GM23338 (cell line): ENCODE measurements around the gene CELA2B. TPM values are rescaled to one million over a fixed set of nuclear protein-coding genes. Genes with fewer than 3 reads are reported as not detected.
A peak's percentile ranks its signal among the peaks of the same experiment; 100 is the strongest.

ENCODE experiments used
- ATAC-seq: fragments of 200-7000 bp; cut with Tn5 transposase; 3 replicates; pipeline ENCODE4 v1.9.1; 2020
- DNase-seq: peaks from one replicate; pipeline ENCODE4 v3.0.0-alpha.2; 2015; ENCODE audit warnings: low spot score
- H2AFZ ChIP-seq: fragments of 200-600 bp; sonication (generic); 2 replicates; pipeline ENCODE4 v1.8.0; 2016; ENCODE audit warnings: antibody characterized with exemption, mild to moderate bottlenecking, moderate library complexity
- H3F3A ChIP-seq: fragments of 200-600 bp; sonication (generic); replicated peaks from 2 replicates; pipeline ENCODE4 v1.8.0; 2017; ENCODE audit warnings: antibody characterized with exemption, mixed run types, low read depth
- H3K27ac ChIP-seq: fragments of 200-600 bp; sonication (generic); 2 replicates; pipeline ENCODE4 v1.6.1; 2016; ENCODE audit warnings: low read depth
- H3K27me3 ChIP-seq: fragments of 200-600 bp; sonication (generic); 2 replicates; pipeline ENCODE4 v1.8.0; 2016; ENCODE audit warnings: mild to moderate bottlenecking, mixed run types, moderate library complexity; ENCODE audit not compliant: insufficient read depth
- H3K36me3 ChIP-seq: fragments of 200-600 bp; sonication (generic); 2 replicates; pipeline ENCODE4 v1.8.0; 2016; ENCODE audit warnings: mild to moderate bottlenecking; ENCODE audit not compliant: insufficient read depth
- H3K4me1 ChIP-seq: fragments of 200-600 bp; sonication (generic); 2 replicates; pipeline ENCODE4 v1.8.0; 2016; ENCODE audit warnings: mild to moderate bottlenecking, moderate library complexity; ENCODE audit not compliant: insufficient read depth
- H3K4me2 ChIP-seq: fragments of 200-600 bp; sonication (generic); 2 replicates; pipeline ENCODE4 v1.7.1; 2017; ENCODE audit warnings: mixed run types
- H3K4me3 ChIP-seq: fragments of 200-600 bp; sonication (generic); 2 replicates; pipeline ENCODE4 v1.6.1; 2016; ENCODE audit warnings: mixed run types
- H3K79me2 ChIP-seq: fragments of 200-600 bp; sonication (generic); replicated peaks from 2 replicates; pipeline ENCODE4 v1.8.0; 2017; ENCODE audit warnings: mild to moderate bottlenecking; ENCODE audit not compliant: insufficient read depth
- H3K9me2 ChIP-seq: fragments of 200-600 bp; sonication (generic); 2 replicates; pipeline ENCODE4 v1.8.0; 2017; ENCODE audit not compliant: insufficient read depth
- H4K20me1 ChIP-seq: fragments of 200-600 bp; sonication (generic); replicated peaks from 2 replicates; pipeline ENCODE4 v1.8.0; 2017; ENCODE audit warnings: mild to moderate bottlenecking; ENCODE audit not compliant: insufficient read depth
- H3K27ac Mint-ChIP-seq: 2 replicates; pipeline ENCODE4 v1.8.0; 2020; ENCODE audit warnings: inconsistent platforms, mild to moderate bottlenecking, moderate library complexity, mixed read lengths
- H3K27me3 Mint-ChIP-seq: 3 replicates; pipeline ENCODE4 v1.8.0; 2022; ENCODE audit warnings: low read depth, mild to moderate bottlenecking, moderate library complexity, mixed read lengths, inconsistent platforms; ENCODE audit not compliant: insufficient read depth, poor library complexity
- H3K36me3 Mint-ChIP-seq: 3 replicates; pipeline ENCODE4 v1.8.0; 2021; ENCODE audit warnings: low read depth, mild to moderate bottlenecking, inconsistent platforms, moderate library complexity, mixed read lengths
- H3K4me1 Mint-ChIP-seq: 3 replicates; pipeline ENCODE4 v1.8.0; 2020; ENCODE audit warnings: mild to moderate bottlenecking, inconsistent platforms, mixed read lengths
- H3K4me3 Mint-ChIP-seq: 3 replicates; pipeline ENCODE4 v1.8.0; 2021; ENCODE audit warnings: moderate library complexity, mild to moderate bottlenecking, inconsistent platforms, mixed read lengths
- H3K9me3 Mint-ChIP-seq: 3 replicates; pipeline ENCODE4 v1.8.0; 2020; ENCODE audit warnings: moderate library complexity, mild to moderate bottlenecking, inconsistent platforms, mixed read lengths
- CREB1 ChIP-seq: fragments of 250-450 bp; sonication (Bioruptor Pico); IDR thresholded peaks from 2 replicates; pipeline ENCODE4 v1.5.0; 2020; ENCODE audit warnings: low read depth, mild to moderate bottlenecking, moderate library complexity
- ETS1 ChIP-seq: IDR thresholded peaks from 2 replicates; pipeline ENCODE4 v1.6.1; 2016; ENCODE audit warnings: antibody characterized with exemption
- EZH2phosphoT487 ChIP-seq: fragments of 200-600 bp; sonication (generic); IDR thresholded peaks from one replicate; pipeline ENCODE4 v1.8.1; 2018; ENCODE audit warnings: antibody characterized with exemption; ENCODE audit not compliant: unreplicated experiment
- NANOG ChIP-seq: IDR thresholded peaks from 2 replicates; pipeline ENCODE4 v1.6.1; 2016; ENCODE audit warnings: antibody characterized with exemption, borderline replicate concordance
- POLR2AphosphoS5 ChIP-seq: IDR thresholded peaks from 2 replicates; pipeline ENCODE4 v1.6.1; 2016; ENCODE audit warnings: antibody characterized with exemption, low read depth
- STAT1 ChIP-seq: IDR thresholded peaks from one replicate; pipeline ENCODE4 v1.6.1; 2016; ENCODE audit warnings: antibody characterized with exemption; ENCODE audit not compliant: unreplicated experiment
- ZNF114 ChIP-seq: fragments of 250-450 bp; sonication (Bioruptor Pico); IDR thresholded peaks from 2 replicates; pipeline ENCODE4 v1.5.0; 2020; ENCODE audit warnings: mild to moderate bottlenecking, moderate library complexity
- ZNF331 ChIP-seq: fragments of 250-450 bp; sonication (Bioruptor Pico); IDR thresholded peaks from 2 replicates; pipeline ENCODE4 v1.5.0; 2020; ENCODE audit warnings: low read depth, mild to moderate bottlenecking, moderate library complexity
- ZNF462 ChIP-seq: fragments of 250-450 bp; sonication (Bioruptor Pico); IDR thresholded peaks from 2 replicates; pipeline ENCODE4 v1.5.0; 2020; ENCODE audit warnings: mild to moderate bottlenecking, moderate library complexity
- polyA plus RNA-seq: library from polyadenylated mRNA; unstranded; fragments of >200 nt; fragmentation: Nextera tagmentation; extraction: Ambion mirVana; gene quantifications from 2 replicates; pipeline ENCODE4 v1.2.1, GENCODE V29; 2016
- total RNA-seq: library from RNA; depleted of rRNA; stranded (reverse); fragments of >200 nt; shearing (Covaris generic); gene quantifications from 2 replicates; pipeline ENCODE4 v1.2.3, GENCODE V29; 2014

Gene CELA2B
- total and polyA plus RNA-seq, 2 experiments from 2014 or later, result not detected

GRCh38 chr1:15500184-15501178, 24.6 kb downstream of the CELA2B start:
- ATAC-seq, result no peak
- no peak overlapping the region for H3K4me3 Mint-ChIP-seq

More at GRCh38 chr1:15500184-15501178, 24.6 kb downstream of the CELA2B start:
- Histone ChIP-seq H2AFZ (no peak overlapping the region), H3K4me3 (no peak overlapping the region), H3F3A (no peaks in the 10 kb centered on the region), H4K20me1 (no peaks in the 10 kb centered on the region), H3K4me1 (peaks cover 9% of the 10 kb centered on the region), H3K36me3 (no peaks in the 10 kb centered on the region; the same call in 1 of the 2 replicates), H3K27ac (no peak overlapping the region), H3K27me3 (no peaks in the 10 kb centered on the region), H3K79me2 (no peaks in the 10 kb centered on the region), H3K9me2 (no peaks in the 10 kb centered on the region), H3K4me2 (no peak overlapping the region)
- TF ChIP-seq CREB1 (CRISPR knock-in tag), result no peak
- no peak for TF ChIP-seq ETS1
- TF ChIP-seq EZH2phosphoT487, result no peak
- no peak for TF ChIP-seq ZNF114 (CRISPR knock-in tag)
- TF ChIP-seq ZNF331, result no peak
- no peak for TF ChIP-seq POLR2AphosphoS5
- no peak for TF ChIP-seq STAT1
- no peak for TF ChIP-seq NANOG
- no peak for TF ChIP-seq ZNF462 (CRISPR knock-in tag)
- Mint-ChIP-seq H3K27ac (0 out of 2 replicates have a peak overlapping the region, but pooled peaks have one; percentile 36), H3K27me3 (no peaks in the 10 kb centered on the region), H3K9me3 (0 out of 3 replicates have a peak, but pooled peaks cover 4% of the 10 kb centered on the region), H3K36me3 (peaks cover 20% of the 10 kb centered on the region; the same call in 2 of the 3 replicates), H3K4me1 (peaks cover 18% of the 10 kb centered on the region)
- DNase-seq, result no peak
